HG03039 (cell line): Measurements from ENCODE around the gene EIF4A3.
"Not testable (repeated sequence)": the region's sequence is repeated elsewhere in the genome, so short reads cannot be mapped to it uniquely, and the experiment has no call there.

Source experiments
- ATAC-seq: cut with Tn5 transposase; IDR thresholded peaks from one replicate; pipeline ENCODE4 v1.9.1; 2021; ENCODE audit warnings: mild to moderate bottlenecking, moderate library complexity; ENCODE audit not compliant: unreplicated experiment

The EIF4A3 gene

GRCh38 chr17:80173126-80173525 is 26.2 kb upstream of the EIF4A3 start:
- no peak for ATAC-seq

DNA sequence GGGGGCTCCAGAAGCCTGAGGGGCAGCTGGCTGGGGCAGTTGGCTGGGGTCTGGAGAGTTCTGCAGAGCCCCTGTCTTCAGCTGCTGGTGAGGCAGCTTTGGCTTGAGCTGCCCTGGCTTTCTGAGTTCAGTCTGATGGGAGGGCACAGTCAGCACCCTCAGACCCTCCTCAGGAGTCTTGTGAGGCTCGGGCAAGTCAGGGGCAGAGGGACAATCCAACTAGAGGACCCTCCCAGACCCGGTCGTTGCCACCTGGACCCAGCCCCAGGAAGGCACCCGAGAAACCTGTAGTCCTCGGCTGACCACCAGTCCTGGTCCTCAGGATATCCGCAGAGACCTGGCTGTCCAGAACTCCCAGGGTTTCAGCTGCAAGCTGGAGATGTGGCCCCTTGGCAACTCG is 24.8 kb upstream of the EIF4A3 start:
- no peak for ATAC-seq

DNA sequence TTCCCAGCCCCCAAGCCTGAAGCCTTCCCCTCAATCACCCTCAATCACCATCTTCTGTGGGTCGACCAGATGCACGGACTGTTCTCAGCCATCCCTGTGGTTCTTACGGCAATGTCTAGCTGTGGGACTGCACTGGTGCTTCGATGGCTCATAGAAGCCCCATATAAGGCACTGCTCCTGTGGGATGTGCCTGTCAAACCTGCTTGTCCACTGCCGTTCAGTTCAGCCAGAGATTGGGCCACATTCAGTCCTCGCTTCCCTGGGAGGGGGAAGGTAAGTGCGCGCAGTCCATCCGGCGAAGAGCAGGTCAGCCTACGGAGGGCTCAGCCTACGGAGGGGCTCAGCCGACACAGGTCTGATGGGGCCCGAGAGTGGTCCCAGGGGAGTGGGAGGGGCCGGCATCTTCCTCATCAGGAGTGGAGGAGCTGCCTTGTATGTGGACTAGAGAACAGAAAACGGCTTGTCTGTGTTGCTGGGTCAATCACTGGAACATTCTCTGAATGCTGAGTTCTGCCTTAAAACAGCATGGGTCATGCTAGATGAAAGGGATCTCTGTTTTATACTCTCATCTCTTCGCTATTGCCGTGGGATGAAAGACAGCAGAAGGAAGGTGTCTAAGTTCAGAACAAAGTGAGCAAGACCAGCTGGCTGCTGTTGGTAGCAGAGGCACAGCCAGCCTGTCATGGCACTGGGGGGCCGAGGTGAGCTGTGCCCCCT is 23.0 kb upstream of the EIF4A3 start, which contains the start of gene CARD14:
Gene CARD14, plus strand, starts transcription at position 247 of the 717 bp plus-strand sequence. CDS start 11,409 bp downstream, outside the sequence.
- ATAC-seq = no peak

- no peak for ATAC-seq
Measured at GRCh38 chr17:80169107-80169506, 22.2 kb upstream of the EIF4A3 start.

- no peak for ATAC-seq
Measured at GRCh38 chr17:80168371-80168770, 21.4 kb upstream of the EIF4A3 start.

DNA sequence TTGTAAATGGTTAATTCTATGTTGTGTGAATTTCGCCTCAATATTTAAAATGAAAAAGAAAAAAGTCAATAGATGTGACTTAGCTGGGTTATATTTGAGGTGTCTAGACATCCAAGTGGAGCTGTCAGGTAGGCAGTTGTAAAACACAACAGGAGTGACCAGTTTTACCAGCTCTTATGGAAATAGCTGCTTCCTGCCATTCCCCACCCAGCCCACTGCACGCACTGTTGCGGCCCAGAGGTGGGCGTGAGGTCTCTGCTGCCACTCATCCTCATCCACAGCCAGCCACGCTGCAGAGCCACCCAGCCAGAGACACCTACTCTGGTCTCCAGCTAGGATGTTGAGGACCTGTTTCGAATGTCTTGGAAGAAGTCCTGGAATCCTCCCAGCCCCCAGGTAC is 19.5 kb upstream of the EIF4A3 start:
- ATAC-seq = no peak

- ATAC-seq = no peak
Measured at GRCh38 chr17:80164185-80164584, 17.3 kb upstream of the EIF4A3 start.

DNA sequence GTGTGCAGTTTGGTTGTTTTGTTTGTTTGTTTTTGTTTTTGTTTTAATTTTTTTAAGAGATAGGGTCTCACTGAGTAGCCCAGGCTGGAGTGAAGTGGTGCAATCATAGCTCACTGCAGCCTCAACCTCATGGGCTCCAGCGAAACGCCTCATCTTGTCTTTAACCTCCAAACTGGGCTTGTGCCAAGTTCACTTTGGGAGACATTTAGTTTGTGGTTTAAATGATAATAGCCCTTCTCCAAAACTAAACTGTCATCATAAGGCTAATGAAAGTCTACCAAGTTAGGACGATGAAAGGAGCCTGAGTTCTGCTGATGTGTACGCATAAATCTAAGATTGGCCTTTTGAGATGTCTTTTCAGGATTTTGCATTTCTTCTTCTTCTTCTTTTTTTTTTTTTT is 16.4 kb upstream of the EIF4A3 start:
- no peak for ATAC-seq

- ATAC-seq = no peak
Measured at GRCh38 chr17:80160536-80160935, 13.6 kb upstream of the EIF4A3 start.

GRCh38 chr17:80158846-80159245 is 11.9 kb upstream of the EIF4A3 start:
- no peak for ATAC-seq

GRCh38 chr17:80155600-80155999 is 8.7 kb upstream of the EIF4A3 start:
- ATAC-seq = not testable (repeated sequence)

- no peak for ATAC-seq
Measured at GRCh38 chr17:80154166-80154565, 7.2 kb upstream of the EIF4A3 start.

DNA sequence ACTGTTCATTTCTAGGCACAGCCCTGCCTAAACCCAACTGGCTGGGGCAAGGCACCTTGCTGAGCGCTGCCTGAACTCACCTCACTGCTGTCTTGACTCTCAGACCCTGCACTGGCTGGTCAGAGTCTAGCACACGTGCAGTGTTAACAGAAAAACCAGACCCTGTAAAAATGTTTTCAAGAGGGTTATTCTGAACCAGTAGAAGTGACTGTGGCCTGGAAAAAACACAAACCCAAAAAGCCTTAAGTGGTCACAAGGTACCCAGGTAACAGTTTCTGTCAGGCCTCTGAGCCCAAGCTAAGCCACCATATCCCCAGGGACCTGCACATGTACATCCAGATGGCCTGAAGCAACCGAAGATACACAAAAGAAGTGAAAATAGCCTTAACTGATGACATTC is 6.1 kb upstream of the EIF4A3 start:
- no peak for ATAC-seq

DNA sequence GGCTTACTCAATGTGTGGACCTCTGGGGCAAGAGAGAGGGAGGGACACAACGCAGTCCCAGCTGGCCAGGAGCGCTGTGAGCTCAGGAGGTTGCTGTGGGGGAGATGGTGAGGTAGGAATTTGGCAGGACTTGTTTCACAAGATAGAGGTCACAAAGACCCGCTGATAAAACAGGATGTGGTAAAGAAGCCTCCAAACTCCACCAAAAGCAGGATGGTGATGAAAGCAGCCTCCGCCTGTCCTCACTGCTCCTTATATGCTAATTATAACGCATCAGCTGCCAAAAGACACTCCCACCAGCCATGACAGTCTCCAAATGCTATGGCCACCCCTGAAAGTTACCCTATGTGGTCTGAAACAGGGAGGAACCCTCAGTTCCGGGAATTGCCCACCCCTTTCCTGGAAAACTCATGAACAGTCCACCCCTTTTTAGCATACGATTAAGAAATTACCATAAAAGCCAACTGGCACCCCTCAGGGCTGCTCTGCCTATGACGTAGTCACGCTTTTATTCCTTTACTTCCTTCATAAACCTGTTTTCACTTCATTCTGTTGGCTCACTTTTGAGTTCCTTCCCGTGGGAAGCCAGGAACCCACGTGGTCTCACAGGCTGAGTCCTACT is 5.3 kb upstream of the EIF4A3 start:
- ATAC-seq = no peak

- ATAC-seq = no peak
Measured at GRCh38 chr17:80151333-80151732, 4.4 kb upstream of the EIF4A3 start.

DNA sequence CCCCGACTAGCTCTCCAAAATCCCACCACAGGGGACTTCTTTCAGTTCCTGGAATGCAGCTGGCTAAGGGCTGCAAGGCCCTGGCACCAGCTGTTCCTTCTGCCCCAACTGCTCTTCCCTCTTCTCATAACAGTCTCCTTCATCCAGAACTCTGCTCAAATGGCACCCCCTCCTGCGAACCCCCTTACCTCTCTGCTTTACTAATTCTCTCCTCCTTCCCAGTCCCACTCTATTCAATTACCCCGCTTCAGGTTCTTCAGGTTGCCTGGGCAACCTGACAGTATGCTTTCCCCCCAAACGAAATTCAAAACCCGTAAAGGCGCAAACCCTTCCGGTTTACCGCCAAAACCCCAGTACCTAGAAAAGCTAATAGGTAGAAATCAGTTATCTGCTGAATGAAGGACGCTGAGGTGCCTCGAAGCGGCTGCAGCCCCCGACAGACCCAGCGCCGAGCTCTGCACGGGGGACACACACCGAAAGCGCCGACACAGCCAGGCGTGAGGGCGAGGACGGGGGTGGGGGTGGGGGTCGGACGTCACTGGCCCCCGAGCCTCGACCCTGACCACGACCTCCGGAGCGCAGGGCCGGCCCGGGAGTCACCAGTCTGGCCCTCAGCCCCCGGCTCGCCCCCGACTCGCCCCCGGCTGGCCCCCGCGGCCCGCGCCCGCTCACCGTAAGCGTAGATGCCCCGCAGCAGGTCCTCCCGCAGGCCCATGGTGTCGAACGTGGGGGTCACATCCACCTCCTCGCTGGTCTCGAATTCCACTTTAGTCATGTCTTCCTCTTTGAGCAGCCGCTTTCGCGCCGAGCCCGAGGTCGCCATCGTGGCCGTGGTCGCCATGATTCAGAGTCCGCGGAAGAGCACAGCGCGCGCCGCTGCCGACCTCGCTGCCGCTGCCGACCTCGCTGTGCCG is 550 bp downstream of the EIF4A3 start:
- peak; percentile 19 for ATAC-seq

GRCh38 chr17:80145076-80146075 is 1.6 kb downstream of the EIF4A3 start:
- ATAC-seq = no peak

DNA sequence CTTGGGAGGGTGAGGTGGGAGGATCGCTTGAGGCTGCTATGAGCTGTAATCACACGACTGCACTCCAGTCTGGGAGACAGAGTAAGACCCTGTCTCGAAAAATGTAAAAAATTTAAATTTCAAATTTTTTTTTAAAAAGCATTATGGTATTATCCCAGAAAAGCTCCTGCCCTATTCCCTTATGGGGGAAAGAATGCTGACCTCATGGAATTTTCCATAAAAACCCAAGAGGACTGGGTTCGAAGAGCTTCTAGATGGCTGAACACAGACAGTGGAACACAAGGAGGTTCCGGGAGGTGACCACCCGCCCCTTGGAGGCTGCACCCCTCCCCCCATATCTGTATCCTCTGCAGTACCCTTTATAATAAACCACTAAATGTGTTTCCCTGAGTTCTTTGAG is 4.0 kb downstream of the EIF4A3 start:
- ATAC-seq = no peak

GRCh38 chr17:80141463-80142165 is 5.3 kb downstream of the EIF4A3 start:
- no peak for ATAC-seq
